OCI-LY1 (cell line): ENCODE measurements around the gene AKAP13.

Experiments used
- CTCF ChIP-seq: fragments of 200-600 bp; sonication (generic), shearing (Covaris generic); IDR thresholded peaks from 2 replicates; pipeline ENCODE4 v1.5.1; 2017; ENCODE audit warnings: mild to moderate bottlenecking, antibody characterized with exemption, low read length, moderate library complexity, mixed read lengths
- EZH2 ChIP-seq: fragments of 200-600 bp; sonication (generic), shearing (Covaris generic); IDR thresholded peaks from 2 replicates; pipeline ENCODE4 v1.8.0; 2017; ENCODE audit warnings: borderline replicate concordance, mixed run types, mild to moderate bottlenecking, antibody characterized with exemption, low read length, moderate library complexity, mixed read lengths

GRCh38 chr15:85694091-85694490, 313.7 kb downstream of the AKAP13 start:
- TF ChIP-seq CTCF (no peak), EZH2 (no peak)
